NCI-H345 (cell line): ENCODE data around the gene CRY1.

ENCODE experiments used
- DNase-seq: peaks from one replicate; lab custom pipeline; 2025; lab: John Stamatoyannopoulos, UW

Gene CRY1

GRCh38 chr12:107093417-107094182 lies at the start of gene CRY1:
TSS of gene CRY1 (minus strand) at chr12:107093549. CDS start at chr12:107092961, 588 bp downstream.
- peak; percentile 97 for DNase-seq

DNA sequence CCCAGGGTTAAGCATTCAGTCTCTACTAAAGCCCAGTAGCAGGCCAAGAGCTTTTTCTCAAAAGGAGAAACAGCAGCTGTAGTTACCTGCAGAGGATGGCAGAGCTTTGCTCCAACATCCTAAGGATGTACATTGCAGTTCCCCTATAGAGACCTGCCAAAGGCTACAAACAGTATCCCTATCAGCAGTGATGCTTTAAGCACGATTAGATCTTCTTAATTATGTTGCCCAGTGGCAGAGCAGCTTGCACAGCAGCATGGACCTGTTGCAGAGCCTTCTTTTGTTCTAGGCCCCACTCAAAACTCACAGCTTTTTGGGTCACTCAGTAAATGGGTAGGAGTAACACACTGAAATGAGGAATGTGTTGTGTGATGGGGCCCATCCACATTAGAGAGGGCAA lies 46.4 kb upstream of the CRY1 start:
- DNase-seq, result no peak

DNA sequence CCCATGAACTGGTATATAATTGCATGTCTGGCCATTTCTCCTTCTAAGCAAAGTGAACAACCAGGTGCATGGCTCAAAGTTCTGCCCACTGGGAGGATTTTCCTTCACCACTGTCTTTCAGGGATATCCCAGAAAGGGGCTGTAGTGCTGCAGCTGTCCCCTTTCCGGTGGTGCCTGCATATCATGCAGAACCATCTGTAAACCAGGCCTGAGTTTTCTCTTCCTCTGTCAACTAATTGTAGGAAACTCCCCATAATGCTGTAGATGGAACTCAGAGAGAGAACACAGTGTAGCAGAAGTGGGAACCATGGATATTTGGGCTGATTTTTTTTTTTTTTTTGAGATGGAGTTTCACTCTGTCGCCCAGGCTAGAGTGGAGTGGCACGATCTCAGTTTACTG lies 45.6 kb upstream of the CRY1 start:
- DNase-seq, result no peak

- DNase-seq, result no peak
Measured at GRCh38 chr12:107135177-107135576, 41.8 kb upstream of the CRY1 start.

GRCh38 chr12:107134558-107134957 lies 41.2 kb upstream of the CRY1 start:
- peak; percentile 10 for DNase-seq

DNA sequence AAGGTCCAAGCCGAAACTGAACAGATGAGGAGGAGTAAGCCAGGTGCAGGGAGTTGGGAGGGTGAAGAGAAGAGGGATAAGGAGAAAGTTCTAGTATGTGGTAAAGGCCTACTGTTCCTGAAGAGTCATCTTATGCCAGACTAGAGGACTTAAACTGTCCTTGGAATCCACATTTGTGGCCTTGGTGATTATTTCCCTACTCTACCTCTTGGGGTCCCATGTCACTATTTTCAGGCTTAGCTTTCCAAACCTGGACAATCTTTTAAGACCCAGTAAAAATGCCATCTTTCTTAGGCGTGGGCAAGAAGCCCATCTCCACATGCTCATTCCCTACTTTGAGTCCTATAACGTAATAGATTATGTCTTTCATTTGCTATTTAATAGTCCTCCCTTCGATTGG lies 40.1 kb upstream of the CRY1 start:
- DNase-seq, result no peak

GRCh38 chr12:107131832-107132616 lies 38.7 kb upstream of the CRY1 start:
- peak; percentile 89 for DNase-seq

- peak; percentile 98 for DNase-seq
Measured at GRCh38 chr12:107130830-107131611, 37.7 kb upstream of the CRY1 start.

DNA sequence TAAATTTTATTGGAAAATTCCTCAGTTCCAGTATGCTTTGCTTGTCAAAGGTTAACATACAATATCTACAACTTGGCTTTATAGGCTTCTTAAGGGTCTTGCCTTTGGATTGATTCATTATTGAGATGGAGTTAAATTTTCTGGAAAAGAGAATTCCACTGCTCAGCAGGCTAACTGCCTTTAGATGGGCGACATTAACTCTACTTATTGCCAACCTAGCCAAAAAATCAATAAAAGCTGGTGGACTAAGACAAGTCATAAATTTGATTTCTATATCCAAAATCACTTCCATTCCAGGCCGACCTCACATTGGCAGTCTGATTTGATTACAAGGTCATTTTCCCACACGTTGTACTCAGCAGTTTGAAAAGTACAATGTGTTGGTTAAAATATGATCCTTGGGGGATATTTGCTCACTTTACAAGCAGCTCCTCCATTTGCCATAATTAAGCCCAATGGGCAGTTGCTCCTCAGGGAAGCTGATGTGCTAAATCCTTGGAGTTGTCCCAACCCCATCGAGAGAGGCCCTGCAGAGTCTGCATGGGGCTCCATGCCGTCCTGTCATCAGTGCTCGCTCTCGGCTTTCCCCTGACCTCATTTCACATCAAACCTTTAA lies 36.1 kb upstream of the CRY1 start:
- DNase-seq, result no peak

DNA sequence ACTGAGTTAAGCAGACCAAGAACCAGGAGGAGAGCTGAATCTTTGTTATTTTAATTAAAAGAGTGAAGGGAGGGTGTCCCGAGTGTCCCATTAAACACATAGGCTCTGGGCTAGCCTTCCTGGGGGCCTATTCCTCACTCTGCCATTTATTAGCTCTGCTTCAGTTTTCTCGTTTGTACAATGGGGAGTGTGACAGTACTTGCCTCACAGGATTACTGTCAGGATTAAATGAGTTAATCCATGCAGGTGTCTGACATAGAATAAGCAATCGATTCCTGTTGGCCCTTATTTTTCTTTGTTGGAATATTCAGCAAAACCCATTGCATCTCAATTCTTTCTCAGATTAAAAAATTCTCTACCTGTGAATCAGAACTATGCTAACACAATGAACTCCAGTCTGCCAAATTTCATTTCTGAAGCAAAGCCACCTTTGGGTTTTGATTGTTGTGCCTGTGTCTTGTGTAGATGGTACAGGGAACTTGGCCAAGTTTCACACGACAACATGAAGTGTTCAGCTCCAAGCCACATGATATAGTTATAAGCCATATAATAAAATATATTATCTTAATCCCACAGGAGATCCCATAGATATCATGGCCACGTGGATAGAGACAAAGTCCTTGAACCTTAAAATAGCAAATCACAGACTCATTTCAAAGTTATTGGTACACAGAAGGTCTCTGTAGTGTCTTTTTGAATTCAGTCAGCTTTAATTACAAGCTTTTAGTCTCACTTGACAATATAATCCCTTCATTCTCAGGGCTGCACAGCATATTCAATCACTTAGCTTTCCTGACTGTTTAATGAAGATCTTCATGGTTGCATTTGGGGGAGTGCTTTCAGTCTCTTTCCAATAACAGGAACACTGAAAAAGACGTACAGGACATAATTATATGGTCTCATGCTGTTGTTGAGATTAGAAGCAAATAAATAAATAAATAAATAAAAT lies 34.4 kb upstream of the CRY1 start:
- no peak for DNase-seq

- DNase-seq, result peak; percentile 66
Measured at GRCh38 chr12:107126796-107127481, 33.6 kb upstream of the CRY1 start.

GRCh38 chr12:107125833-107126232 lies 32.5 kb upstream of the CRY1 start:
- peak; percentile 71 for DNase-seq

GRCh38 chr12:107122452-107122958 lies 29.2 kb upstream of the CRY1 start:
- DNase-seq, result no peak

DNA sequence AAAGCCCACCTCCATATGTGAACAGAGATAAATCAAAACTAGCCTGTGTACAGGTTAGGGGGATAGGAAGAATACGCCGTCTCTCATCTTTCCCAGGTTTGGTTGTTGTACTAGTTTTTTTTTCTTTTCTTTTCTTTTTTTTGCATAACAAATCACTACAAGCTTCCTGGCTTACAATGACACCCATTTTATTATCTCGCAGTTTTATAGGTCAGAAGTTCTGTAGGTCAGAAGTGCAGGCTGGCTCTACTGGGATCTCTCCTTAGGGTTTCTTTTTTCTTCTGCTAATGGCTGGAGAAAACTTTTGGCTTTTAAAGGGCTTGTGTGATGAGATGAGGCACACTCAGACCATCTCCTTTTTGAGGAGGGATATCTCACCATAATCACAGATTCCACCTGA lies 25.7 kb upstream of the CRY1 start:
- DNase-seq, result no peak

- DNase-seq, result no peak
Measured at GRCh38 chr12:107118624-107119023, 25.3 kb upstream of the CRY1 start.

GRCh38 chr12:107115119-107115518 lies 21.8 kb upstream of the CRY1 start:
- DNase-seq, result no peak

DNA sequence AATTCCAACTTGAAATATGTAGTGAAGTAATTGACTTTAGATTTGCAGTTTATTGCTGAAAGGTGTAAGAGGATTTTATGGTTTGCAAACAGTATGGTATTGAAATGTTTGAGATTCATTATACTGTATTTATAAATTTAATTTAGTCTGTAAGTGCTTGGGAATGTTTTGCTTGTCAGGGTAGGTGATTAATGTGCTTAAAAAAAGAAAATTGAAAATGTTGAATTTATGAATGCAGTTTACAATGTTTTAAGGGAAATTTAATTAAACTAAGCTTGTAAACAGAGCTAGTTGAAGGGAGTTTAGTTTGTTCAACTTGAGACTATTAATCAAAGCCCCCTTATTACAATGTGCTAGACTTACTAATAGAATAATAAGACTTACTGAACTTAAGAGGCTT lies 18.0 kb upstream of the CRY1 start:
- DNase-seq, result no peak

- no peak for DNase-seq
Measured at GRCh38 chr12:107109726-107110719, 16.7 kb upstream of the CRY1 start.

GRCh38 chr12:107108995-107109508 lies 15.7 kb upstream of the CRY1 start:
- no peak for DNase-seq
